GM21529 (cell line): Measurements from ENCODE around the gene ZNF491.
"Not testable (repeated sequence)": the region's sequence is repeated elsewhere in the genome, so short reads cannot be mapped to it uniquely, and the experiment has no call there.

Experiments used
- ATAC-seq: cut with Tn5 transposase; IDR thresholded peaks from one replicate; pipeline ENCODE4 v1.9.1; 2021; ENCODE audit not compliant: unreplicated experiment

ZNF491 gene

DNA sequence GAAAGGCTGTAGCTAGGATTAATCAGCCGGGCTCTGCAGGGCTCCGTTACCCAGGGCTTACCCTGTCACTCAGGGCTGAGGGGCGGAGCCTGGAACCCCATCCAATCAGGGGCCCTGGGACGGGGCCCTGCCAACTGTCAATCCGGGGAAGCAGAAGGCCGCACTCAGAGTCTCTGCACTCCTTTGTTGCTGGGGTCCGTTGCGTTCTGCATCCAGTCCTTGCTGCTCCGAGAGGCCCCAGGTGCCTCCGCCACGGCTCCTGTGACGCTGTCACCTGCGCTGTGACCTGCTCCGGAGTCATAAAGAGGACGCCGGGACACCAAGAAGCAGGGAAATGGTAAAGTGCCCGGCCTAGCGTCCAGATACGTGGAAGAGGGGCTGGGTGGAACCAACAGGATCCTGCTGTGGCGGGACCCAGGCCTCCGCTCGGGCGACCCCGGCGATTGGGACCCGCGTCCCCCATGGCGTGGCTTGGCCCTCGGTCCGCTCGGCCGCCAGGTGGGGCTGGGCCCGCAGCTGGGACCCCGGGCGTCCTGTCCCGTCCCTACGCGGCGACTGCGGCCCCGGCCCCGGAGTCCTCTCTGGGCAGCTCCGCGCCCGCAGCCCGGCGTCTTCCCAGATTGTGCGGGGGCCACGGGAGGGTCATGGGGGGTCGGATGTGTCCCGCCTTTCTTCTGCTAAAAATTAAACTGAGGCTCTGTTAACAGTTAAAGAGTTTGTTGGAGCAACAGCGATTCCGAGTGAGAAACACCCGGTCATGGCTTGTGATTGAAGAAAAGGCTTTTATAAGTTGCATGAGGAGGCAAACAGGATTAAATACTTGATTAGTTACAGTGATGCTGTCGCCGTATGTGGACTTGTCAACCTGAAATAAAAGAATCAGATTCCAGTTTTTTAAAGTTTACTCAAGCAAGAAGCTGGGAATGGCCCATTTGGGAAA is at the start of gene ZNF491:
Gene ZNF491, plus strand, starts transcription at position 133 of the 940 bp plus-strand sequence. CDS start 7,431 bp downstream, outside the sequence.
- peak; percentile 90 for ATAC-seq

DNA sequence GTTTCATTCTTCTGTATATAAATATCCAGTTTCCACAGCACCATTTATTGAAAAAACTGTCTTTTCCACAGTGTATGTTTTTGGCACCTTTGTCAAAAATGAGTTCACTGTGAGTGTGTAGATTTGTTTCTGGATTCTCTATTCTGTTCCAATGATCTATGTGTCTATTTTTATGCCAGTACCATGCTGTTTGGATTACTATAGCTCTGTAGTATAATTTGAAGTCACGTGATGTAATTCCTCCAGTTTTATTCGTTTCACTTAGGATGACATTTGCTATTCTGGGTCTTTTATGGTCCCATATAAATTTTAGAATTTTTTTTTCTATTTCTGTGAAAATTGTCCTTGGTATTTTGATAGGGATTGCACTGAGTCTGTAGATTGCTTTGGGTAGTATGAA is 48.6 kb upstream of the ZNF491 start:
- ATAC-seq = no peak

DNA sequence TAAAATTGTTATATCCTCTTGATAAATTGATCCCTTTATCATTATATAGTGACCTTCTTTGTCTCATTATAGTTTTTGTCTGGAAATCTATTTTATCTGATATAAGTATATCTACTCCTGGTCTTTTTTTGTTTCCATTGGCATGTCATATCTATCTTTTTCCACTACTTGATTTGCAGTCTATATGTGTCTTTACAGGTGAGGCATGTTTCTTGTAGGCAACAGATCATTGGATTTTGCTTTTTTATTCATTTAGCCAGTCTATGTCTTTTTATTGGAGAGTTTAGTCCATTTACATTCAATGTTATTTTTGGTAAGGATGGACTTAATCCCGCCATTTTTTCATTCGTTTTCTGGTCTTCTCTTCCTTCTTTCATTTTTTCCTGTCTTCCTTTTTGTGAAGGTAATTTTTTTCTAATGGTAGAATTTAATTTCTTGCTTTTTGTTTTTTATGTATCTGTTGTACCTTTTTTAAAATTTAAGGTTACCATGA is 46.0 kb upstream of the ZNF491 start:
- no peak for ATAC-seq

DNA sequence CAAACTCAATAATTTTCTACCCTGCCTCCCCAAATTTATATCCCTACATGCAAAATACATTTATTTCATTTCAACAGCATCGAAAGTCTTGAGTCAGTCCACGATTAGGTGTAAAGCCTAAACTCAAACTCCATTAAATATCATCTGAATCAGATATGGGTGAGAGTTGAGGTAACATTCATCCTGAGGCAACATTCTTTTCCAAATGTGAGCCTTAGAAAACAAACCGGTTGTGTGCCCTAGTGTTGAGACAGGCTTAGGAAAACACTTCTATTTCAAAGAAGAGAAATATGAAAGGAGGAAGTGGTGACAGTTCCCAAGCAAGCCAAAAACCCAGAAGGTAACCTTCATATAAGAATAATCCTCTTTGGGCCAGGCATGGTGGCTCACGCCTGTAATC is 43.7 kb upstream of the ZNF491 start:
- ATAC-seq = no peak

DNA sequence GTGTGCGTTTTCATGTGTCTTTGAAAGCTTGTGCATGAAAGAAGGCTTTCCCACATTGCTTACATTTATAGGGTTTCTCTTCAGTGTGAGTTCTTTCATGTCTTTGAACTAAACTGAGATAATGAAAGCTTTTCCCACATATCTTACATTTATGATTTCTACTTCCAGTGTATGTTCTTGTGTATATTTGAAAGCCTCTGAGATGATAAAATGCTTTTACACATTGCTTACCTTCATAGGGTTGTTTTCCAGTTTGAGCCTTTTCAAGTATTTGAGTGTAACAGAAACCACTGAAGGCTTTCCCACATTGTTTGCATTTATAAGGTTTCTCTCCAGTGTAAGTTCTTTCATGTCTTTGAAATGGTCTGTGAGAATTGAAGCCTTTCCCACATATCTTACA is 41.4 kb upstream of the ZNF491 start:
- ATAC-seq = no peak

DNA sequence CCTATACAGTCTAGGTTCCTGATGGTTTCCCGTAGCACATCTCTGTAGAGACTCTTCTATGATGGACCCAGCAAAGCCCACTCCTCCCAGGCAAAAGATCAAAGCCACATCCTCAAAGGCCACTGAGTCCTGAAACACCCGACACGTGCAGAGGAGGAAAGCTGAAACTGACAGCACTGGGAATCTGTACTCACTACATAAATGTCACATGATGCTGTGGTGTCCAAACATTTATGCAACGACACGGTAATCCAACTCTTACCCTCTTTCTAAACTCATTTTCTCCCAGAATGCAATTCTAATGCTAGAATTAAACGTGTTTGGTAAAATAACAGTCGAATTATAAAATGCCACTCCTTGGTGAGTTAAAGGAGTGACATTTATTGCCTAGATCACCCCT is 38.5 kb upstream of the ZNF491 start:
- ATAC-seq = no peak

DNA sequence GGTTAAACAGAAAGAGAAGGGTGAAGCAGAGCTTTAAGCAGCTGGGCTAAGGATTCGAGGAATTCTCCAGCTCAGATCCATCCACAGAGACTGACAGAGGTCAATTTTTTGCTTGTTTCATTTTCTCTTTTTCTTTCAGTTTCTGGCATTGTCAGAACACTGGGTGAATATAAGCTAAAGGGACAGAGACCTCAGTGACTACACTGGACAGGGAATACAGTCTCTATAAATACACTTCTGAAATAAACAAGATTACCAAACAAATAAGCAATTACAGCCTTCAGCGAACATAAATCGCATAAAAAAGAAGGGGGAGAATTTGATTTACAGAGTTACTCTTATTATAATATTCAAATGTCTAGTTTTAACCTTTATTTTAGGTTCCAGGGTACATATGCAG is 35.2 kb upstream of the ZNF491 start:
- ATAC-seq = no peak

DNA sequence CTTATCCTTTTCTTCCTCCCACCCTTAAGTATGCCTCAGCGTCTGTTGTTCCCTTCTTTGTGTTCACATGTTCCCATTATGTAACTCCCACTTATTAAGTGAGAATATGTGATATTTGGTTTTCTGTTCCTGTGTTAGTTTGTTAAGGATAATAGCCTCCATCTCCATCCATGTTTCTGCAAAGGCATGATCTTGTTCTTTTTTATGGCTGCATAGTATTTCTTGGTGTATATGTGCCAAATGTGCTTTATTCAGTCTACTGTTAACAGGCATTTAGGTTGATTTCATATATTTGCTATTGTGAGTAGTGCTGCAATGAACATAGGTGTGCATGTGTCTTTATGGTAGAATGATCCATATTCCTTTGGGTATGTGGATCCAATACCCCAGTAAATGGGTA is 34.7 kb upstream of the ZNF491 start:
- no peak for ATAC-seq

DNA sequence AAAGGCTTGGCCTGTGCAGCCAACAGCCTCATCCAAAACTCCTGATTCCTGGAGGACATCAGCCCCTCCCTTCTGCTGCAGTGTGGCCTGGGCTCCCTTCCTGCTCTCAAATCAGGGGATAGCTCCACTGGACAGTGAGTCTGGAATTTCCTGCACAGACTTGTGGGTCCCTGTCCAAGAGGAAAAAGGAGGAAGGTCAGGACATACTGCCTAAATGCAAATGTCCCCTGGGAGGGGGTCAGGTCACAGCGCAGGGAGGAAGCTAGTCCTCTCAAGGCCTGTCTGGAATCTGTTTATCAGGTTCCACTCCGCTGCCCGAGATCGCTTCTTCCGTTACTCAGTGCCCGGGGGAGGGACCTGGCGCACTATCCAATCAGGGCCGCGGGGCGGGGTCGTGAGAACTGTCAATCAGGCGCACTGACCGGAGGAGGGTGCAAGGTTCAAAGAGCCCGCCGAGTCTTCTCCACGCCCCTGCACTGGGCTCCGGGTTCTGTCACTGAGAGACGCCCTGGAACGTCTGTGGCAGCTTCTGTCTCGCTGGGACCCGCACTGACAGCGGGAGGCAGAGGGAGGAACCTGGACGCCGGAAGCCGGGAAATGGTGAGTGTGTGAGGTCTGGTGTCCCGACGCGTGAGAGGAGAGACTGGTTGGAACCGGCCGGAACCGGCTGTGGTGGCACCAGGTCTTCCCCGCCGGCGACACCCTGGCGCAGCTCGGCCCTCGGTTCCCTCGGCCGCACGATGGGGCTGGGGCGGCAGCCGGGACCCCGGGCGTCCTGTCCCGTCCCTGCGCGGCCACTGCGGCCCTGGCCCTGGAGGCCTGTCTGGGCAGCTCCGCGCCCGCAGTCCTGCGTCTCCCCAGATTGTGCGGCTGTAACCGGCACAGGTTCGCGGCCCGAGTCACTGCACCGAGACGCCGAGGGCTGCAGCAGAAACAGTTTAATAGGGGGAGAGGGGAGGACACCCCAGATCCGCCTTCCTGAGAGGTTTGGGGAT is 31.4 kb upstream of the ZNF491 start, which contains the start of gene ZNF441:
Gene ZNF441, plus strand, starts transcription at position 404 of the 995 bp plus-strand sequence. Its CDS starts 194 bp downstream, at position 598.
- peak; percentile 92 for ATAC-seq

DNA sequence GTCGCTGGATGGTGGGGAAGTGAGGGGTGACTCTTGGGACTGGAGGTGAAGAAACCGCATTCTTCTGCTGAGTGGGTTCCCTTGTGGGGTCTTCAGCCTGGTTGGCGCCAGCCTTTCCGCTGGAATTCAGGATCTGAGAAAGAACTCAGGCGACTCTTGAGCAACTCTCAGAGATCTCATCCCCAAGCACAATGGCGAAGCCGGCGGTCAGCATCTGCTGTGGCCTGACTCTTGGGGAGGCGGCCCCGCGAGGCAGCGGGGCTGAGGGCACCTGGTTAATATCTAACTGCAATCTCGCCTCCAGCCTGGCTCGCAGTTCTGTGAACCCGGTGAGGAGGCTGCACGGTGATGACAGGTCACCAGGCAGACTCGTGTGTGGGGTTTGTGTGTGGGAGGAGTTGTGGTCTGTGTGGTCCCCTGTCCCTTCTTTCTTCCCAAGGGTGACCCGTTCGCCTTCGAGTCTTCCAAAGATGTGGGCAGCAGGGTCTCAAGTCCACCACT is 30.6 kb upstream of the ZNF491 start:
- no peak for ATAC-seq

DNA sequence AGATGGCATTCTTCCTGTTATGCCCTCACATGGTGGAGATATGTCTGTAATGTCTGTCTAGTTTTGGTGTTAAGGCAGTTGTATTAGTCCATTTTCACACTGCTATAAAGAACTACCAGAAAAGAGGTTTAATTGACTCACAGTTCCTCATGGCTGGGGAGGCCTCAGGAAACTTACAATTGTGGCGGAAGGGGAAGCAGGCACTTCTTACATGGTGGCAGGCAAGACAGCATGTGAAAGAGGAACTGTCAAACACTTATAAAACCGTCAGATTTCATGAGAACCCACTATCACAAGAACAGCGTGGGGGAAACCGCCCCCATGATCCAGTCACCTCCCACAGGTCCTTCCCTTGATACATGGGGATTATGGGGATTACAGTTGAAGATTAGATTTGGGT is 28.3 kb upstream of the ZNF491 start:
- no peak for ATAC-seq

DNA sequence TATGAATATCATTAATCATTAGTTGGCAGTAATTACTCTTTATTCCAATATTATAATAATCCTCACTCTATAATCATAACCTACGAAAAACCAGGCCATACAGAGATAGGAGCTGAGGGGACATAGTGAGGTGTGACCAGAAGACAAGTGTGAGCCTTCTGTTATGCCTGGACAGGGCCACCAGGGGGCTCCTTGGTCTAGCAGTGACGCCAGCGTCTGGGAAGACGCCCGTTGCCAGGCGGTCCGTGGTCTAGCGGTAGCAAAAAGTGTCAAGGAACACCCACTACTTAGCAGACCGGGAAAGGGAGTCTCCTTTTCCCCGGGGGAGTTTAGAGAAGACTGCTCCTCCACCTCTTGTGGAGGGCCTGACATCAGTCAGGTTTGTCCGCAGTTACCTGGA is 26.8 kb upstream of the ZNF491 start:
- ATAC-seq = not testable (repeated sequence)

DNA sequence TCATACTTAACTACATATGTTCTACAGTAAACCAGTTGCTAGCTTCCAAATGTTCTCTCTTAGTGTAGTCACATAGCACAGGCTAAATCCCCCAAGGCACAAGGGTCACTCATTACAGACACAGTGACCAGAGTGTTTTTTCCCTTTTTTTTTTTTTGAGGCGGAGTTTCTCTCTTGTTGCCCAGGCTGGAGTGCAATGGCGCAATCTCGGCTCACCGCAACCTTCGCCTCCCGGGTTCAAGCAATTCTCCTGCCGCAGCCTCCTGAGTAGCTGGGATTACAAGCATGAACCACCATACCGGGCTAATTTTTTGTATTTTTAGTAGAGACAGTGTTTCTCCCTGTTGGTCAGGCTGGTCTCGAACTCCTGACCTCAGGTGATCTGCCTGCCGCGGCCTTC is 21.7 kb upstream of the ZNF491 start:
- ATAC-seq = not testable (repeated sequence)

DNA sequence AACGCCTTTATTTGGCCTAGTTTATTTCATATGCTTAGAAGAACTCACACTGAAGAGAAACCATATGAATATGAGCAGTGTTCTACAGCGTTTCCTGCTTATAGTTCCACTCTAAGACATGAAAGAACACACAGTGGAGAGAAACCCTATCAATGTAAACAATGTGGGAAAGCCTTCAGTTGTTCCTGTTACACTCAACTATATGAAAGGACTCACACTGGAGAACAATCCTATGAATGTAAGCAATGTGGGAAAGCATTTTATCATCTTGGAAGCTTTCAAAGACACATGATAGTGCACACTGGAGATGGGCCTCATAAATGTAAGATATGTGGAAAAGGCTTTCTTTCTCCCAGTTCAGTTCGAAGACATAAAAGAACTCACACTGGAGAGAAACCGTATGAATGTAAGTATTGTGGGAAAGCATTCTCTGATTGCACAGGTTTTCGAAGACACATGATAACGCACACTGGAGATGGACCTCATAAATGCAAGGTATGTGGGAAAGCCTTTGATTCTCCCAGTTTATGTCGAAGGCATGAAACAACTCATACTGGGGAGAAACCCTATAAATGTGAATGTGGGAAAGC is 17.8 kb upstream of the ZNF491 start:
- no peak for ATAC-seq

DNA sequence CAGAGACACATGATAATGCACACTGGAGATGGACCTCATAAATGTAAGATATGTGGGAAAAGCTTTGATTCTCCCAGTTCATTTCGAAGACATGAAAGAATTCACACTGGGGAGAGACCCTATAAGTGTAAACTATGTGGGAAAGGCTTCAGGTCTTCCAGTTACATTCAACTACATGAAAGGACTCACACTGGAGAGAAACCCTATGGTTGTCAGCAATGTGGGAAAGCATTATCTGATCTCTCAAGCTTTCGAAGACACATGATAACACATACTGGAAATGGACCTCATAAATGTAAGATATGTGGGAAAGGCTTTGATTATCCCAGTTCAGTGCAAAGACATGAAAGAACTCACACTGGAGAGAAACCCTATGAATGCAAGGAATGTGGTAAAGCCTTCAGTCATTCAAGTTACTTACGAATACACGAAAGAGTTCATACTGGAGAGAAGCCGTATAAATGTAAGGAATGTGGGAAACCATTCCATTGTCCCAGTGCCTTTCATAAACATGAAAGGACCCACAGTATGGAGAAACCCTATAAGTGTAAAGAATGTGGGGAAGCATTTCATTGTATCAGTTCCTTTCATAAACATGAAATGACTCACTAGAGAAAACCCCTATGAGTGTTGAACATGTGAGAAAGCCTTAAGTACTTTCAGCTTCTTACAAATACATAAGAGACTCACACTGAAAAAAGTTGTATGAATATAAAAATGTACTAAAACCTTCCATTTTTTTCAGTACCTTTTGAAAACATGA is 16.8 kb upstream of the ZNF491 start:
- ATAC-seq = no peak

DNA sequence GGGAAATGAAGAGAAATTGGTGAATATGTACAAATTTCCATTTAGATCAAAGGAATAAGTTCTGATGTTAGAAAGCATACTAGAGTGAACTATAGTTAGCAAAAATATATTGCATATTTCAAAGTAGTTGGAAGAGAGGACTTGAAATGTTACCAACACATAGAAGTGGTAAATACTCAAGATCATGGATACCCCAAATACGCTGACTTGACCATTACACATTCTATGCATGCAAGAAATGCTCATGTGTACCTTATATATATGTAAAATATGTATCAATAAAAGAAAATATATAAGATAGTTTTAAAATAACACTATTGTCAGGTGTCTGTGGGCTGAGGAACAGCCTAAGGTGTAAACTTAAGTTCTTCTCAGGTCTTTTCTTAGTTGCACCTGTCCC is 14.6 kb upstream of the ZNF491 start:
- no peak for ATAC-seq

DNA sequence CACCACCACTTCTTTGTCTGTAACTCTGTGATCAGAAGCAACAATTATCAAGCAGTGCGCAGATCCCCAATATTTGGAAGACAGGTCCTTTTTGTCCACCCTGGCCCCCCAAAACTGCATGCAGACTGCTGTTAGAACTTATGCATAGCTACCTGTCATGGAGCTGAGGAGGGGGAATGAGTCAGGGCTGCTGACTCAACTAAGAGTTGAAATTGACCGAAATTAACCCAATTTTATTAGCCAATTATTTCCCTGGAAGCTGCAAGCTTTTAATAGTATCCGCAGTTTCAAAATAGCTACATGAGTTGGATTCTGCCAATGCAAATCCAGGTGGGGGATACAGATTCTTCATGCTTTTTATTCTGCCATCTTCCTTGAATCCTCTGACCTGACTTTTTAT is 14.0 kb upstream of the ZNF491 start:
- no peak for ATAC-seq

DNA sequence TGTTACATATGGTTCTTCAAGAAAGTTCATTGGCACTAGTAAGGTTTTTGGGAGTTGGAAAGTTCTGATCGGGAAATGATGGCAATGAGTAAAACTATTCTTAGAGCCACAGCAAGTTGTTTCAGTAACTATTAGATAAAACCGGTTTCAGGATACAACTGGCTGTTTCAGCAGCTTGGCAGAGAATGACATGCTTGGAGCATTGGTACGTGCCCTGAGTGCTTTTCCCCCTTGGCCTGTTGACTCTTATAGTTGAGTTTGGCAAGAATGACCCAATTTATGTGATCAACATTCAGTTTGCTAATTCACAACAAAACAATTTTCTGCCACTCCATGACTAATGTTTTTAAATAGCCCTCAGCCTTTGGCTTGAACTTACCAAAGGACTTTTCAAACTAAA is 10.8 kb upstream of the ZNF491 start:
- ATAC-seq = no peak

DNA sequence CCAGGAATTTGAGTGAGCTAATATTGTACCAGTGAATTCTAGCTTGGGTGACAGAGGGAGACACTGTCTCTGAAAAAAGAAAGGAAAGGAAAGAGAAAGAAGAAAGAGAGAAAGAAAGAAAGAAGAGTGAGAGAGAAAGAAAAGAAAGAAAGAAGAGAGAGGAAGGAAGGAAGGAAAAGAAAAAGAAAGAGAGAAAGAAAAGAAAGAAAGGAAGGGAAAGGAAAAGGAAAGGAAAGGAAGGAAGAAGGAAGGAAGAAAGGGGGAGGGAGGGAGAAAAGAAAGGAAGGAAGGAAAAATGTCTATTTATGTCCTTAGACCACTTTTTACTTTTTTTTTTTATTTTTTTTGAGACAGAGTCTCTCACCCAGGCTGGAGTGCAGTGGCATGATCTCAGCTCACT is 5.4 kb upstream of the ZNF491 start:
- ATAC-seq = no peak

DNA sequence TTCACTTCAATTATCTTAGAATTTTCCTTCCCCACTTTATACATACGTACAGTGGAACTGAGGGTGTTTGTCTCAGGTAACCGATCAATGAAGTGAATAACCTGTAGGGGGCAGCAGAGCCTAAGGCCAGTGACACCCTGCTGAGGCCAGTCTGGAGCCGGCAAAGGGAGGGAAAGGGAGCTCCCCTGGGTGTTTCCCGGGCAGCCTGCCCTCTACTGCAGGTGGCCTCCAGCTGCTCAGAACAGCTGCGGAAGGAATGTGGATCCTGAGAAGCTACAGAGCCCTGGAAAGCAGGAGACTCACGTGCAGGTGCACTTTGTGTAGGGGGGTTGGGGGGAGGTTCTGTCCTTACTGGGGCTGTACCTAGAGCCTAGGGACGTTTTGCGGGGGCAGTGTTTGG is 832 bp upstream of the ZNF491 start:
- ATAC-seq = peak; percentile 66
